Measurements from ENCODE around the gene SLC24A3. TPM values are rescaled to one million over a fixed set of nuclear protein-coding genes. Genes with fewer than 3 reads are reported as not detected.

Gene SLC24A3
- total and polyA plus RNA-seq, 11 donors = 0.26 to 3.9 (median 0.77) TPM

DNA sequence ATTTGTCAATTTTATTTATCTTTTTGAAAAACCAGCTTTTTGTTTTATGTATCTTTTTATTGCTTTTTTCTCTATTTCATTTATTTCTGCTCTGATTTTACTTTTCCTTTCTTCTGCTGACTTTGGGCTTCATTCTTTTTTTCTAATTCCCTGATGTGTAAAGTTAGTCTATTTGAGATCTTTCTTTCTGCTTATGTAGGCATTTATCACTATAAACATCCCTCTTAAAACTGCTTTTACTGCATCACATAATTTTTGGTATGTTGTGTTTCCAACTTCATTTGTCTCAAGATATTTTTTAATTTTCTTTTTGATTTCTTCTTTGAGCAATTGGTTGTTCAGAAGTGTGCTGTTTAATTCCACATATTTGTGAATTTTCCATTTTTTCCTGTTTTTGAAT lies 174.8 kb downstream of the SLC24A3 start:
- peaks cover 0 to 20% (median 3%) of the 10 kb centered on the region in 12 donors for H3K9me3 ChIP-seq
- no peaks in the 10 kb centered on the region for H3K27me3 ChIP-seq
- TF ChIP-seq POLR2A (IDR thresholded peaks at IDR 0.05) = no peak
- TF ChIP-seq, protein P1, sequence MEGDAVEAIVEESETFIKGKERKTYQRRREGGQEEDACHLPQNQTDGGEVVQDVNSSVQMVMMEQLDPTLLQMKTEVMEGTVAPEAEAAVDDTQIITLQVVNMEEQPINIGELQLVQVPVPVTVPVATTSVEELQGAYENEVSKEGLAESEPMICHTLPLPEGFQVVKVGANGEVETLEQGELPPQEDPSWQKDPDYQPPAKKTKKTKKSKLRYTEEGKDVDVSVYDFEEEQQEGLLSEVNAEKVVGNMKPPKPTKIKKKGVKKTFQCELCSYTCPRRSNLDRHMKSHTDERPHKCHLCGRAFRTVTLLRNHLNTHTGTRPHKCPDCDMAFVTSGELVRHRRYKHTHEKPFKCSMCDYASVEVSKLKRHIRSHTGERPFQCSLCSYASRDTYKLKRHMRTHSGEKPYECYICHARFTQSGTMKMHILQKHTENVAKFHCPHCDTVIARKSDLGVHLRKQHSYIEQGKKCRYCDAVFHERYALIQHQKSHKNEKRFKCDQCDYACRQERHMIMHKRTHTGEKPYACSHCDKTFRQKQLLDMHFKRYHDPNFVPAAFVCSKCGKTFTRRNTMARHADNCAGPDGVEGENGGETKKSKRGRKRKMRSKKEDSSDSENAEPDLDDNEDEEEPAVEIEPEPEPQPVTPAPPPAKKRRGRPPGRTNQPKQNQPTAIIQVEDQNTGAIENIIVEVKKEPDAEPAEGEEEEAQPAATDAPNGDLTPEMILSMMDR (IDR thresholded peaks at IDR 0.05) = no peak
- H3K4me1 ChIP-seq = no peaks in the 10 kb centered on the region
- H3K4me3 ChIP-seq = no peak overlapping the region
- no peaks in the 10 kb centered on the region for H3K36me3 ChIP-seq
- H3K27ac ChIP-seq = no peak overlapping the region
- no peak for ATAC-seq
- DNase-seq = no peak
- intact Hi-C loops (cut with DNase I) = loop anchor here in 1 of 10 donors (10.0 kb wide), 1 partner anchor 62 kb away; no protein-coding TSS in a partner anchor

DNA sequence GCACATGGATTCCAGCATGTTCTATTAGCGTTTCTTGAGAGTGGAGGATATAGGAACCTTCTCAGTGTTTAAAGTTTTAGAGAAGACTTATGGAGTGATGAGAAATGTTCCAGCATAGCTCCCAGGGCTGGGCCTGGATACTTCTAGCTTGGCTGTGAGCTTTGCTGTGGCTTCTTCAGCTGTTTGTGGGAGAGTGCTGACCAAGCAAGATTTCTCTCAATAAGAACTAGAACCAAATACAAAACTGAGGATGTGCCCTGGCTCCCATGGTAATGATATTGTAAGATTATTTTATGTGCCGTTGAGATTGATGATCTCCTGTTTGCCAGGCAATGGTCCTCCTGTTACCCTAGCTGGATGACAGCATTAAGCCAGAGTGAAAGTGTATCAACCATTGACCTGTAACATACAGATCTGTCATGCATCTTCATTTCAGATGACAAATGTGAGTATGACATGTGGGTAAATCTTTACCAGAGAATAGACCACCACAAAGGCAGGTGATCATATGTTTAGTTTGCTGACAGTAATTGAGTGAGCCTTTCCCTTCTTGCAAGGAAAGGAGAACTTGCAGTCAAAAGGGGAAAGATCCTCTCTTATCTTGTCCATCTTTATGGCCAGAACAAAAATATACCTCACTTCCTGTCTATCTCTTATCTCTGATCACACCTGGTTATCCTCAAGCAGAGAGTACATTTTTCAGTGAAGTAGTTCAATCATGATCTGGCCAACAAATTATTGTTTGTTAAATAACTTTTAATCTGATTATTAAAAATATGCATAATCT lies 180.1 kb downstream of the SLC24A3 start:
- Histone ChIP-seq H3K36me3 (no peaks in the 10 kb centered on the region), H3K27ac (no peak overlapping the region), H3K9me3 (peaks cover 0 to 27% (median 3%) of the 10 kb centered on the region in 12 donors), H3K27me3 (no peaks in the 10 kb centered on the region), H3K4me3 (no peak overlapping the region), H3K4me1 (no peaks in the 10 kb centered on the region)
- TF ChIP-seq, protein P1 (IDR thresholded peaks at IDR 0.05) = no peak
- no peak for TF ChIP-seq POLR2A (IDR thresholded peaks at IDR 0.05)
- 82 to 90% (median 87%) methylated on average over 2 of the region's 2 CpGs for WGBS, 4 donors
- ATAC-seq (no peak), DNase-seq (no peak)
- intact Hi-C loops (cut with DNase I) = loop anchor here in 2 of 10 donors (5.0 to 10.0 kb wide), 2 partner anchors 50 to 78 kb away; no protein-coding TSS in a partner anchor

DNA sequence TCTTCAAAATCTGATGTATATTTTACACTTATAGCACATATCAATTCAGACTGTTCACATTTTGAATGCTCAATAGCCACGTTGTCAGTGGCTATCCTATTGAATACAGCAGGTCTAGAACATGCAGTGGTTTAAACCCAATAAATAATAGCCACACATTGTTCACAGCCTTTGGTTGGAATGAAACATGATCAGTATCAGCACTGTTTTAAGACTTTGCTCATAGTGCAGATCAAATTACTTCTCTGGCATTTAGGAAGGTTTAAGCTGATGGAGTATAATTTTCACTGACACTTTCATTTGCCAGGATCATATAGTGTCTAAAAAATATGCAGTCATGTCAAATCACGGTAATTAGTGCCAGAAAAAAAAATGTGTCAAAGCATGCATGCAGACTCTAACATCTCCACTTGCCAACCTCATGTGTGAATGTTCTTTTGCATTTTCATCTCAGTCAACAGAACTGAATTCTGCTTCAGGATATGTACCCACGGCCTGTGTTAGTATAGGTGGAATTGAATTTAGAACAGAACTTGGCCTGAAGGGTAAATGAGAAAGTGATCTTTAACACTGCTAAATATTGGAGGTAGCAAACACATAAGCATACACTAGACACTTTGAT lies 184.1 kb downstream of the SLC24A3 start:
- ATAC-seq = no peak
- H3K9me3 ChIP-seq = peaks cover 0 to 33% (median 11%) of the 10 kb centered on the region in 12 donors
- no peaks in the 10 kb centered on the region for H3K36me3 ChIP-seq
- no peaks in the 10 kb centered on the region for H3K27me3 ChIP-seq
- H3K4me3 ChIP-seq = no peak overlapping the region
- no peak for DNase-seq
- TF ChIP-seq POLR2A (IDR thresholded peaks at IDR 0.05) = no peak
- TF ChIP-seq, protein P1 (IDR thresholded peaks at IDR 0.05) = no peak
- H3K4me1 ChIP-seq = no peaks in the 10 kb centered on the region
- 60 to 75% (median 70%) methylated on average over 3 of the region's 3 CpGs for WGBS, 4 donors
- intact Hi-C loops (cut with DNase I) = loop anchor here in 1 of 10 donors (10.0 kb wide), 1 partner anchor 82 kb away; no protein-coding TSS in a partner anchor
- no peak overlapping the region for H3K27ac ChIP-seq

DNA sequence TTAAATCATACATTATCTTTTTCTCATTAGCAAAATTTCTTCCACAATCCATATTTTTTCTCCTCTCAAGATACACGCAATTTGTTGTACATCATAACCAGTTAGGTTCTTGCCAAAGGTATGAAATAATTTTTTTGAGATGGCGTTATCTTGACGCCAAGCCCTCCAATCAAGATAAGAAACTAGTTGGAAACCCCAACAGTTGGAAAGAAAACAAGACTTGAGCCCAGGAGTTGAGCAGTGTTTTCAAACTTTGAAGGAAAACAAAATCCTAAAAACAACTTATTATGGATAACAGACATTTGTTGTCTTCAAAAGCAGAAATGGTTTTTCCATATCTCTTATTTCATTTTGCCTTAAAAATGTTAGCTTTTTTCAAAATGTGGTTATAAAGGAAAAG lies 184.8 kb downstream of the SLC24A3 start:
- DNase-seq (no peak), ATAC-seq (no peak)
- no peaks in the 10 kb centered on the region for H3K4me1 ChIP-seq
- peaks cover 0 to 33% (median 11%) of the 10 kb centered on the region in 12 donors for H3K9me3 ChIP-seq
- no peak overlapping the region for H3K27ac ChIP-seq
- no peak overlapping the region for H3K4me3 ChIP-seq
- H3K27me3 ChIP-seq = no peaks in the 10 kb centered on the region
- intact Hi-C loops (cut with DNase I) = loop anchor here in 1 of 10 donors (10.0 kb wide), 1 partner anchor 82 kb away; no protein-coding TSS in a partner anchor
- no peak for TF ChIP-seq POLR2A (IDR thresholded peaks at IDR 0.05)
- TF ChIP-seq, protein P1 (IDR thresholded peaks at IDR 0.05) = no peak
- no peaks in the 10 kb centered on the region for H3K36me3 ChIP-seq
- 86 to 88% (median 88%) methylated on average over 3 of the region's 3 CpGs for WGBS, 4 donors

Data from heart left ventricle (tissue), 16 donors.